HepG2 (cell line): ENCODE data around the gene DTNB. TPM values are rescaled to one million over a fixed set of nuclear protein-coding genes. Genes with fewer than 3 reads are reported as not detected.
A peak's percentile ranks its signal among the peaks of the same experiment; 100 is the strongest.

Experiments
- HDAC1 ChIP-seq: sonication (generic); formaldehyde crosslinking; IDR thresholded peaks from 2 replicates; pipeline ENCODE4 v1.5.1; 2020; ENCODE audit warnings: mild to moderate bottlenecking, missing genetic modification reagents
- HMG20A ChIP-seq: IDR thresholded peaks from 2 replicates; pipeline ENCODE4 v1.6.1; 2016; ENCODE audit warnings: borderline replicate concordance
- ONECUT2 ChIP-seq: sonication (generic); formaldehyde crosslinking; IDR thresholded peaks from 2 replicates; pipeline ENCODE4 v1.4.0; 2020; ENCODE audit warnings: missing genetic modification reagents
- TEAD3 ChIP-seq: optimal IDR thresholded peaks from 2 replicates; pipeline ENCODE3; 2016; ENCODE audit warnings: borderline replicate concordance
- ZBTB8A ChIP-seq: sonication (generic); formaldehyde crosslinking; IDR thresholded peaks from 2 replicates; pipeline ENCODE4 v1.4.0; 2020; ENCODE audit warnings: mild to moderate bottlenecking, low read depth, missing genetic modification reagents, borderline replicate concordance
- ZNF605 ChIP-seq: sonication (generic); formaldehyde crosslinking; IDR thresholded peaks from 2 replicates; pipeline ENCODE4 v1.8.0; 2022; ENCODE audit warnings: mild to moderate bottlenecking, missing genetic modification reagents
- polyA plus RNA-seq, 8 experiments: library from polyadenylated mRNA; depleted of rRNA in 3 of 8; stranded (reverse) in 7 of 8; unstranded in 1 of 8; fragments of >200 nt; fragmentation: Illumina TruSeq in 4 of 8; extraction: Trizol in 4 of 8; gene quantifications; 2 replicates each; pipeline versions ENCODE4 v1.2.1 to v1.2.3, GENCODE V29; 2011 to 2016; ENCODE audit warnings: low read depth in 4 of 8, missing spikeins in 1 of 8, mixed read lengths in 1 of 8; ENCODE audit not compliant: insufficient read depth in 1 of 8
- total RNA-seq, 5 experiments: library from RNA; depleted of rRNA; stranded (reverse); fragments of >200 nt; fragmentation: Illumina TruSeq; extraction: Trizol; gene quantifications; 2 replicates each; pipeline ENCODE4 v1.2.3, GENCODE V29; 2016; ENCODE audit warnings: low read depth in 1 of 5
- TF ChIP-seq, protein P1 (sequence below), 2 experiments: sonication (generic) in 1 of 2; formaldehyde crosslinking in 1 of 2; IDR thresholded peaks; 2 replicates each; pipeline versions ENCODE4 v1.4.0 to v1.6.1; 2018 to 2020; ENCODE audit warnings: missing genetic modification reagents in 2 of 2, borderline replicate concordance in 1 of 2, low read depth in 1 of 2, mild to moderate bottlenecking in 1 of 2, missing biosample characterization in 1 of 2
- TF ChIP-seq, protein P2 (sequence below): sonication (generic); formaldehyde crosslinking; IDR thresholded peaks from 2 replicates; pipeline ENCODE4 v1.9.0; 2022; ENCODE audit warnings: missing genetic modification reagents, mild to moderate bottlenecking, borderline replicate concordance
- TF ChIP-seq, protein P3 (sequence below): IDR thresholded peaks from 2 replicates; pipeline ENCODE4 v1.6.1; 2016; ENCODE audit warnings: mild to moderate bottlenecking
- TF ChIP-seq, protein P4 (sequence below): sonication (generic); formaldehyde crosslinking; IDR thresholded peaks from 2 replicates; pipeline ENCODE4 v1.4.0; 2020; ENCODE audit warnings: missing genetic modification reagents, mild to moderate bottlenecking, borderline replicate concordance
- TF ChIP-seq, protein P5 (sequence below): sonication (generic); formaldehyde crosslinking; IDR thresholded peaks from 2 replicates; pipeline ENCODE4 v1.5.0; 2020; ENCODE audit warnings: mild to moderate bottlenecking, missing genetic modification reagents
- TF ChIP-seq, protein P6 (sequence below): sonication (generic); formaldehyde crosslinking; IDR thresholded peaks from 2 replicates; pipeline ENCODE4 v1.9.0; 2021; ENCODE audit warnings: missing genetic modification reagents, borderline replicate concordance
- TF ChIP-seq, protein P7 (sequence below), 2 experiments: fragments of 450-650 bp in 1 of 2; sonication (generic) in 1 of 2; formaldehyde crosslinking; IDR thresholded peaks; 2 replicates each; pipeline versions ENCODE4 v1.5.0 to v1.8.0; 2020 to 2022; ENCODE audit warnings: mild to moderate bottlenecking in 1 of 2, missing genetic modification reagents in 1 of 2

DTNB gene
- total and polyA plus RNA-seq, 2 of the 13 experiments (the other 11 are each of a cell fraction or from before 2014, with no cell fraction given): 14.4 to 23.9 TPM

DNA sequence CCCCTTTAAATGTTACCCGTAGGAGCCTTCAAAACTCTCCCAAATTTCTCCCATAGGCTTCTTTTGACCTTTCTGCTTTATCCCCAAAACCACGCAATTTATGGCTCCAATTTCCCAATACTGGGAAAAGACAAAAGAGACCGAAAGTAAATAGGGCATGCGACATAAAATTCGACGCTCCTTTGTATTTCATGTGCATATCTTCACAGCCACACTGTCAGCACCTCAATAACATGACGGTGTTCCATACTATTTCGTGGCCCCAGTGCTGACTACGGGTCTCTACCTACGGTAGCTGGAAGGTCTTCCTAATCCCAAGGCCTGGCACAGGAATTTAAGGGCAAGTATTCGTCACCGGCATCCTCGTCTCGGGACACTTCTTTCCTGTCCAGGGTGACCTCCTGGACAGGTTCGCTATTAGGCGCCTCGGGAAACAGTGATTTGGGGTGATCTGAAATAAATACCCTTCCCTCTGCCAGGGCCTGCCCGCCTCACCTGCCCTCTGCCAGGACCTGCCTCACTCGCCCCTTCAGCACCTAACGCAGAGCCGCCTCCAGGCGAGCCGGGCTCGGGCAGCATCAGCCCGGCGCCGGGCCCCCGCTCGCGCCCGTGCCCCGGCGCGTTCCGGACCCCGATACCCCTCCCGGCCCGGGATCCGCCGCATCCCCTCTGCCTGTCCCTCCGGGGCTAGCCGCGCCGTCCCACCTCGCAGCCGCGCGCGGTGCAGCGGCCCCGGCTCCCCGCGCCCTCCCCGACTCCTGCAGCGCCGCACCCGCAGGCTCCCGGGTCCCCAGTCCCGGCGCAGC lies 680 bp downstream of the DTNB start (continued):
- TF ChIP-seq, protein P1, sequence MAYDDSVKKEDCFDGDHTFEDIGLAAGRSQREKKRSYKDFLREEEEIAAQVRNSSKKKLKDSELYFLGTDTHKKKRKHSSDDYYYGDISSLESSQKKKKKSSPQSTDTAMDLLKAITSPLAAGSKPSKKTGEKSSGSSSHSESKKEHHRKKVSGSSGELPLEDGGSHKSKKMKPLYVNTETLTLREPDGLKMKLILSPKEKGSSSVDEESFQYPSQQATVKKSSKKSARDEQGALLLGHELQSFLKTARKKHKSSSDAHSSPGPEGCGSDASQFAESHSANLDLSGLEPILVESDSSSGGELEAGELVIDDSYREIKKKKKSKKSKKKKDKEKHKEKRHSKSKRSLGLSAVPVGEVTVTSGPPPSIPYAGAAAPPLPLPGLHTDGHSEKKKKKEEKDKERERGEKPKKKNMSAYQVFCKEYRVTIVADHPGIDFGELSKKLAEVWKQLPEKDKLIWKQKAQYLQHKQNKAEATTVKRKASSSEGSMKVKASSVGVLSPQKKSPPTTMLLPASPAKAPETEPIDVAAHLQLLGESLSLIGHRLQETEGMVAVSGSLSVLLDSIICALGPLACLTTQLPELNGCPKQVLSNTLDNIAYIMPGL (CRISPR knock-in tag; IDR thresholded peaks at IDR 0.05; ENCODE audit: borderline replicate concordance in 1 of 2, low read depth in 1 of 2): peak in 1 of 2 experiments; percentile 53; a peak in 1 of 4 replicates
- TF ChIP-seq, protein P2, sequence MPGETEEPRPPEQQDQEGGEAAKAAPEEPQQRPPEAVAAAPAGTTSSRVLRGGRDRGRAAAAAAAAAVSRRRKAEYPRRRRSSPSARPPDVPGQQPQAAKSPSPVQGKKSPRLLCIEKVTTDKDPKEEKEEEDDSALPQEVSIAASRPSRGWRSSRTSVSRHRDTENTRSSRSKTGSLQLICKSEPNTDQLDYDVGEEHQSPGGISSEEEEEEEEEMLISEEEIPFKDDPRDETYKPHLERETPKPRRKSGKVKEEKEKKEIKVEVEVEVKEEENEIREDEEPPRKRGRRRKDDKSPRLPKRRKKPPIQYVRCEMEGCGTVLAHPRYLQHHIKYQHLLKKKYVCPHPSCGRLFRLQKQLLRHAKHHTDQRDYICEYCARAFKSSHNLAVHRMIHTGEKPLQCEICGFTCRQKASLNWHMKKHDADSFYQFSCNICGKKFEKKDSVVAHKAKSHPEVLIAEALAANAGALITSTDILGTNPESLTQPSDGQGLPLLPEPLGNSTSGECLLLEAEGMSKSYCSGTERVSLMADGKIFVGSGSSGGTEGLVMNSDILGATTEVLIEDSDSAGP (CRISPR knock-in tag): peak; percentile 8; the same call in 1 of the 2 replicates
- TF ChIP-seq ONECUT2 (CRISPR knock-in tag) (no peak), HDAC1 (CRISPR knock-in tag) (peak; percentile 30; the same call in 1 of the 2 replicates), TEAD3 (CRISPR knock-in tag) (peak; percentile 55), ZNF605 (CRISPR knock-in tag) (peak; percentile 80; the same call in 1 of the 2 replicates), ZBTB8A (CRISPR knock-in tag) (no peak), HMG20A (CRISPR knock-in tag) (0 out of 2 replicates have a peak, but pooled peaks have one; percentile 12)
- TF ChIP-seq, protein P3, sequence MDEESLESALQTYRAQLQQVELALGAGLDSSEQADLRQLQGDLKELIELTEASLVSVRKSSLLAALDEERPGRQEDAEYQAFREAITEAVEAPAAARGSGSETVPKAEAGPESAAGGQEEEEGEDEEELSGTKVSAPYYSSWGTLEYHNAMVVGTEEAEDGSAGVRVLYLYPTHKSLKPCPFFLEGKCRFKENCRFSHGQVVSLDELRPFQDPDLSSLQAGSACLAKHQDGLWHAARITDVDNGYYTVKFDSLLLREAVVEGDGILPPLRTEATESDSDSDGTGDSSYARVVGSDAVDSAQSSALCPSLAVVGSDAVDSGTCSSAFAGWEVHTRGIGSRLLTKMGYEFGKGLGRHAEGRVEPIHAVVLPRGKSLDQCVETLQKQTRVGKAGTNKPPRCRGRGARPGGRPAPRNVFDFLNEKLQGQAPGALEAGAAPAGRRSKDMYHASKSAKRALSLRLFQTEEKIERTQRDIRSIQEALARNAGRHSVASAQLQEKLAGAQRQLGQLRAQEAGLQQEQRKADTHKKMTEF (CRISPR knock-in tag): peak; percentile 43
- TF ChIP-seq, protein P4, sequence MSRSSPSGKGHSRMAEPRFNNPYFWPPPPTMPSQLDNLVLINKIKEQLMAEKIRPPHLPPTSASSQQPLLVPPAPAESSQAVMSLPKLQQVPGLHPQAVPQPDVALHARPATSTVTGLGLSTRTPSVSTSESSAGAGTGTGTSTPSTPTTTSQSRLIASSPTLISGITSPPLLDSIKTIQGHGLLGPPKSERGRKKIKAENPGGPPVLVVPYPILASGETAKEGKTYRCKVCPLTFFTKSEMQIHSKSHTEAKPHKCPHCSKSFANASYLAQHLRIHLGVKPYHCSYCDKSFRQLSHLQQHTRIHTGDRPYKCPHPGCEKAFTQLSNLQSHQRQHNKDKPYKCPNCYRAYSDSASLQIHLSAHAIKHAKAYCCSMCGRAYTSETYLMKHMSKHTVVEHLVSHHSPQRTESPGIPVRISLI (CRISPR knock-in tag): 0 out of 2 replicates have a peak, but pooled peaks have one; percentile 13
- TF ChIP-seq, protein P5, sequence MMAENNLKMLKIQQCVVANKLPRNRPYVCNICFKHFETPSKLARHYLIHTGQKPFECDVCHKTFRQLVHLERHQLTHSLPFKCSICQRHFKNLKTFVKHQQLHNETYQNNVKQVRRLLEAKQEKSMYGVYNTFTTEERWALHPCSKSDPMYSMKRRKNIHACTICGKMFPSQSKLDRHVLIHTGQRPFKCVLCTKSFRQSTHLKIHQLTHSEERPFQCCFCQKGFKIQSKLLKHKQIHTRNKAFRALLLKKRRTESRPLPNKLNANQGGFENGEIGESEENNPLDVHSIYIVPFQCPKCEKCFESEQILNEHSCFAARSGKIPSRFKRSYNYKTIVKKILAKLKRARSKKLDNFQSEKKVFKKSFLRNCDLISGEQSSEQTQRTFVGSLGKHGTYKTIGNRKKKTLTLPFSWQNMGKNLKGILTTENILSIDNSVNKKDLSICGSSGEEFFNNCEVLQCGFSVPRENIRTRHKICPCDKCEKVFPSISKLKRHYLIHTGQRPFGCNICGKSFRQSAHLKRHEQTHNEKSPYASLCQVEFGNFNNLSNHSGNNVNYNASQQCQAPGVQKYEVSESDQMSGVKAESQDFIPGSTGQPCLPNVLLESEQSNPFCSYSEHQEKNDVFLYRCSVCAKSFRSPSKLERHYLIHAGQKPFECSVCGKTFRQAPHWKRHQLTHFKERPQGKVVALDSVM (CRISPR knock-in tag): 0 out of 2 replicates have a peak, but pooled peaks have one; percentile 19
- TF ChIP-seq, protein P6, sequence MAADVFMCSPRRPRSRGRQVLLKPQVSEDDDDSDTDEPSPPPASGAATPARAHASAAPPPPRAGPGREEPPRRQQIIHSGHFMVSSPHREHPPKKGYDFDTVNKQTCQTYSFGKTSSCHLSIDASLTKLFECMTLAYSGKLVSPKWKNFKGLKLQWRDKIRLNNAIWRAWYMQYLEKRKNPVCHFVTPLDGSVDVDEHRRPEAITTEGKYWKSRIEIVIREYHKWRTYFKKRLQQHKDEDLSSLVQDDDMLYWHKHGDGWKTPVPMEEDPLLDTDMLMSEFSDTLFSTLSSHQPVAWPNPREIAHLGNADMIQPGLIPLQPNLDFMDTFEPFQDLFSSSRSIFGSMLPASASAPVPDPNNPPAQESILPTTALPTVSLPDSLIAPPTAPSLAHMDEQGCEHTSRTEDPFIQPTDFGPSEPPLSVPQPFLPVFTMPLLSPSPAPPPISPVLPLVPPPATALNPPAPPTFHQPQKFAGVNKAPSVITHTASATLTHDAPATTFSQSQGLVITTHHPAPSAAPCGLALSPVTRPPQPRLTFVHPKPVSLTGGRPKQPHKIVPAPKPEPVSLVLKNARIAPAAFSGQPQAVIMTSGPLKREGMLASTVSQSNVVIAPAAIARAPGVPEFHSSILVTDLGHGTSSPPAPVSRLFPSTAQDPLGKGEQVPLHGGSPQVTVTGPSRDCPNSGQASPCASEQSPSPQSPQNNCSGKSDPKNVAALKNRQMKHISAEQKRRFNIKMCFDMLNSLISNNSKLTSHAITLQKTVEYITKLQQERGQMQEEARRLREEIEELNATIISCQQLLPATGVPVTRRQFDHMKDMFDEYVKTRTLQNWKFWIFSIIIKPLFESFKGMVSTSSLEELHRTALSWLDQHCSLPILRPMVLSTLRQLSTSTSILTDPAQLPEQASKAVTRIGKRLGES (CRISPR knock-in tag): 0 out of 2 replicates have a peak, but pooled peaks have one; percentile 13
- TF ChIP-seq, protein P7, sequence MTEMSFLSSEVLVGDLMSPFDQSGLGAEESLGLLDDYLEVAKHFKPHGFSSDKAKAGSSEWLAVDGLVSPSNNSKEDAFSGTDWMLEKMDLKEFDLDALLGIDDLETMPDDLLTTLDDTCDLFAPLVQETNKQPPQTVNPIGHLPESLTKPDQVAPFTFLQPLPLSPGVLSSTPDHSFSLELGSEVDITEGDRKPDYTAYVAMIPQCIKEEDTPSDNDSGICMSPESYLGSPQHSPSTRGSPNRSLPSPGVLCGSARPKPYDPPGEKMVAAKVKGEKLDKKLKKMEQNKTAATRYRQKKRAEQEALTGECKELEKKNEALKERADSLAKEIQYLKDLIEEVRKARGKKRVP (CRISPR knock-in tag; IDR thresholded peaks at IDR 0.05): 0 out of 4 replicates have a peak, but pooled peaks of 1 of the 2 experiments have one; percentile 28
